ENCODE measurements around the gene NFE2L2.
A peak's percentile ranks its signal among the peaks of the same experiment; 100 is the strongest.
"Not testable (repeated sequence)": the region's sequence is repeated elsewhere in the genome, so short reads cannot be mapped to it uniquely, and the experiment has no call there.

The NFE2L2 gene

GRCh38 chr2:177256026-177256425 is 8.5 kb downstream of the NFE2L2 start:
- DNase-seq (ENCODE audit: low spot score): no peak

GRCh38 chr2:177255227-177255601 is 9.3 kb downstream of the NFE2L2 start:
- no peak for DNase-seq (ENCODE audit: low spot score)

- DNase-seq (ENCODE audit: low spot score): peak; percentile 27
Observed at GRCh38 chr2:177254433-177255226, 9.9 kb downstream of the NFE2L2 start.

- DNase-seq (ENCODE audit: low spot score): no peak
Observed at GRCh38 chr2:177253704-177254103, 10.8 kb downstream of the NFE2L2 start.

- no peak for DNase-seq (ENCODE audit: low spot score)
Observed at GRCh38 chr2:177252808-177253531, 11.6 kb downstream of the NFE2L2 start.

GRCh38 chr2:177251165-177251542 is 13.4 kb downstream of the NFE2L2 start:
- no peak for DNase-seq (ENCODE audit: low spot score)

- DNase-seq (ENCODE audit: low spot score): no peak
Observed at GRCh38 chr2:177250461-177250860, 14.1 kb downstream of the NFE2L2 start.

GRCh38 chr2:177249038-177249437 is 15.5 kb downstream of the NFE2L2 start:
- no peak for DNase-seq (ENCODE audit: low spot score)

- DNase-seq (ENCODE audit: low spot score): no peak
Observed at GRCh38 chr2:177247693-177248262, 16.7 kb downstream of the NFE2L2 start.

- DNase-seq (ENCODE audit: low spot score): not testable (repeated sequence)
Observed at GRCh38 chr2:177246523-177247030, 17.9 kb downstream of the NFE2L2 start.

- DNase-seq (ENCODE audit: low spot score): no peak
Observed at GRCh38 chr2:177246000-177246399, 18.5 kb downstream of the NFE2L2 start.

- peak; percentile 50 for DNase-seq (ENCODE audit: low spot score)
Observed at GRCh38 chr2:177245010-177245422, 19.5 kb downstream of the NFE2L2 start.

GRCh38 chr2:177244244-177244771 is 20.2 kb downstream of the NFE2L2 start:
- no peak for DNase-seq (ENCODE audit: low spot score)

- DNase-seq (ENCODE audit: low spot score): no peak
Observed at GRCh38 chr2:177243476-177243875, 21.1 kb downstream of the NFE2L2 start.

- no peak for DNase-seq (ENCODE audit: low spot score)
Observed at GRCh38 chr2:177243073-177243472, 21.5 kb downstream of the NFE2L2 start.

GRCh38 chr2:177242121-177242987 is 22.2 kb downstream of the NFE2L2 start:
- peak; percentile 88 for DNase-seq (ENCODE audit: low spot score)

GRCh38 chr2:177241711-177242120 is 22.8 kb downstream of the NFE2L2 start:
- DNase-seq (ENCODE audit: low spot score): no peak

GRCh38 chr2:177239932-177240630 is 24.4 kb downstream of the NFE2L2 start:
- DNase-seq (ENCODE audit: low spot score): no peak

- no peak for DNase-seq (ENCODE audit: low spot score)
Observed at GRCh38 chr2:177239053-177239452, 25.5 kb downstream of the NFE2L2 start.

GRCh38 chr2:177237932-177238331 is 26.6 kb downstream of the NFE2L2 start:
- DNase-seq (ENCODE audit: low spot score): no peak

GRCh38 chr2:177235855-177236437 is 28.6 kb downstream of the NFE2L2 start:
- DNase-seq (ENCODE audit: low spot score): no peak
